ENCODE results near the gene NDUFA9.
A peak's percentile ranks its signal among the peaks of the same experiment; 100 is the strongest.

The NDUFA9 gene

DNA sequence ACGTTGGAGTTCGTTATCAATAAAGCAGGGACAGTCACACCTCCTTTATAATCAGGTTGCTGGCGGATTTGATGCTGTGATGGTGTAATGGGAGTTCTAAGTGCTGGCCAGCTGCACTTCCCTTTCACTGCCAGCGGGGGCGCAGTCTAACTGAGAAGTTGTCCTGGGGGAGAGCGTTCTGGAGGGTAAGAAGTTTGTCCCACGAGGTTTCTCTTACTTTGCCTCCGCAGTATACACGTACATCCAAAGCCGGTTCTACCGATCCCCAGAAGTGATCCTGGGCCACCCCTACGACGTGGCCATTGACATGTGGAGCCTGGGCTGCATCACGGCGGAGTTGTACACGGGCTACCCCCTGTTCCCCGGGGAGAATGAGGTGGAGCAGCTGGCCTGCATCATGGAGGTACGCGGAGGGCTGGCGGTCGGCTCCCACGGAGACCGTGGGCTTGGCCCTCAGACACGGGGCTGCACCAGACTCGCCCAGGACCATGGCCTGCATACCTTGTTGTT lies 44.2 kb upstream of the NDUFA9 start:
- DNase-seq, result peak; percentile 83
- peak; percentile 95 for ATAC-seq (ENCODE audit: insufficient read depth, low read depth)
- peak overlapping the region; percentile 82 for H3K27ac ChIP-seq (ENCODE audit: low read length)

DNA sequence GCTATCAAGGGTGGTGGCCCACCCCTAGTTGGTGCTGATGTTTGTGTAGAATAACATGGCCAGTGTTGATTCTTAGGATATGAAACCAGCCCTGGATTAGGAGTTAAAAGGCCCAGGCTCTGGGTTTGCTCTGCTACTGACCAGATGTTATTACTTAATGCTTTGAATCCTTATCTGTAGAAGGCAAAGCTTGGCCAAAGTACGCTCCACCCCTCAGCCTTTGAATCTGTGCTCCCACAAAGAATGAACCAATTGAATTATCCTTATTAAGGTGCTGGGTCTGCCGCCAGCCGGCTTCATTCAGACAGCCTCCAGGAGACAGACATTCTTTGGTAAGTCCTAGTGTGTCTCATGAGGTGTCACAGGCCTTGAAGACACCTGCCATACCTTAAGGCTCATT lies 41.9 kb upstream of the NDUFA9 start:
- ATAC-seq (ENCODE audit: insufficient read depth, low read depth), result no peak

More for the DNA sequence above, 44.2 kb upstream of the NDUFA9 start:
- peaks cover 10% of the 10 kb centered on the region; the same call in 1 of the 2 replicates for H3K79me2 ChIP-seq (ENCODE audit: insufficient read depth, low read length)
- peak overlapping the region; percentile 100 for H2AFZ ChIP-seq (ENCODE audit: low read depth, low read length)
- no peaks in the 10 kb centered on the region for H3K36me3 ChIP-seq (ENCODE audit: insufficient read depth, low read length)
- H3K27me3 ChIP-seq (ENCODE audit: insufficient read depth, low read length, poor library complexity), result no peaks in the 10 kb centered on the region
- H3K9me3 ChIP-seq (ENCODE audit: insufficient read depth, low read length, severe bottlenecking), result no peaks in the 10 kb centered on the region
- H3K4me2 ChIP-seq (ENCODE audit: insufficient read depth, low read length), result peak overlapping the region; percentile 86
- TF ChIP-seq EZH2 (IDR thresholded peaks at IDR 0.05; ENCODE audit: borderline replicate concordance, low read depth, low read length, severe bottlenecking), result no peak
- peak; percentile 99 for TF ChIP-seq CTCF (IDR thresholded peaks at IDR 0.05; ENCODE audit: borderline replicate concordance, extremely low read depth, low read length, poor library complexity, severe bottlenecking)
- H3K4me1 ChIP-seq (ENCODE audit: insufficient read depth, low read length), result peaks cover 17% of the 10 kb centered on the region
- H3K4me3 ChIP-seq (ENCODE audit: low read depth in 1 of 2, low read length in 2 of 2), result peak overlapping the region; percentile 88 to 97; a peak in 3 of 4 replicates
- H3K9ac ChIP-seq (ENCODE audit: low read depth, low read length), result peak overlapping the region; percentile 71
- H4K20me1 ChIP-seq (ENCODE audit: insufficient read depth, low read length), result no peaks in the 10 kb centered on the region

GRCh38 chr12:4609071-4609470 lies 39.8 kb upstream of the NDUFA9 start:
- no peak overlapping the region for H3K27ac ChIP-seq (ENCODE audit: low read length)
- no peaks in the 10 kb centered on the region for H4K20me1 ChIP-seq (ENCODE audit: insufficient read depth, low read length)
- H3K27me3 ChIP-seq (ENCODE audit: insufficient read depth, low read length, poor library complexity), result no peaks in the 10 kb centered on the region
- no peak overlapping the region for H2AFZ ChIP-seq (ENCODE audit: low read depth, low read length)
- no peaks in the 10 kb centered on the region for H3K9me3 ChIP-seq (ENCODE audit: insufficient read depth, low read length, severe bottlenecking)
- no peak overlapping the region for H3K9ac ChIP-seq (ENCODE audit: low read depth, low read length)
- H3K79me2 ChIP-seq (ENCODE audit: insufficient read depth, low read length), result peaks cover 10% of the 10 kb centered on the region; the same call in 1 of the 2 replicates
- no peak overlapping the region for H3K4me3 ChIP-seq (ENCODE audit: low read depth in 1 of 2, low read length in 2 of 2)
- peaks cover 27% of the 10 kb centered on the region for H3K36me3 ChIP-seq (ENCODE audit: insufficient read depth, low read length)
- TF ChIP-seq EZH2 (IDR thresholded peaks at IDR 0.05; ENCODE audit: borderline replicate concordance, low read depth, low read length, severe bottlenecking) (no peak), CTCF (IDR thresholded peaks at IDR 0.05; ENCODE audit: borderline replicate concordance, extremely low read depth, low read length, poor library complexity, severe bottlenecking) (no peak)
- DNase-seq (no peak), ATAC-seq (ENCODE audit: insufficient read depth, low read depth) (no peak)
- H3K4me2 ChIP-seq (ENCODE audit: insufficient read depth, low read length), result no peak overlapping the region
- H3K4me1 ChIP-seq (ENCODE audit: insufficient read depth, low read length), result peaks cover 17% of the 10 kb centered on the region

More for the DNA sequence above, 41.9 kb upstream of the NDUFA9 start:
- Histone ChIP-seq H3K9me3 (ENCODE audit: insufficient read depth, low read length, severe bottlenecking) (no peaks in the 10 kb centered on the region), H3K4me2 (ENCODE audit: insufficient read depth, low read length) (no peak overlapping the region), H2AFZ (ENCODE audit: low read depth, low read length) (no peak overlapping the region), H3K36me3 (ENCODE audit: insufficient read depth, low read length) (peaks cover 13% of the 10 kb centered on the region; the same call in 1 of the 2 replicates), H3K27me3 (ENCODE audit: insufficient read depth, low read length, poor library complexity) (no peaks in the 10 kb centered on the region), H3K79me2 (ENCODE audit: insufficient read depth, low read length) (peaks cover 10% of the 10 kb centered on the region; the same call in 1 of the 2 replicates), H3K27ac (ENCODE audit: low read length) (no peak overlapping the region), H3K9ac (ENCODE audit: low read depth, low read length) (no peak overlapping the region), H4K20me1 (ENCODE audit: insufficient read depth, low read length) (no peaks in the 10 kb centered on the region), H3K4me1 (ENCODE audit: insufficient read depth, low read length) (peaks cover 17% of the 10 kb centered on the region), H3K4me3 (ENCODE audit: low read depth in 1 of 2, low read length in 2 of 2) (no peak overlapping the region)
- DNase-seq, result no peak
- TF ChIP-seq EZH2 (IDR thresholded peaks at IDR 0.05; ENCODE audit: borderline replicate concordance, low read depth, low read length, severe bottlenecking) (no peak), CTCF (IDR thresholded peaks at IDR 0.05; ENCODE audit: borderline replicate concordance, extremely low read depth, low read length, poor library complexity, severe bottlenecking) (no peak)
